K562 (cell line): ENCODE data around the gene MPRIP. TPM values are rescaled to one million over a fixed set of nuclear protein-coding genes. Genes with fewer than 3 reads are reported as not detected.
A peak's percentile ranks its signal among the peaks of the same experiment; 100 is the strongest.

ENCODE experiments used
- CAMTA2 ChIP-seq: fragments of 250-450 bp; sonication (Bioruptor Pico); conservative IDR thresholded peaks from 2 replicates; pipeline ENCODE4 v1.5.1; 2022
- CCNT2 ChIP-seq: IDR thresholded peaks from 2 replicates; pipeline ENCODE4 v1.6.1; 2011; ENCODE audit warnings: borderline replicate concordance, low read depth, mild to moderate bottlenecking, moderate library complexity, mixed read lengths, low read length; ENCODE audit not compliant: insufficient read length; ENCODE audit errors: extremely low read depth
- ETS2 ChIP-seq: IDR thresholded peaks from 2 replicates; pipeline ENCODE4 v1.6.1; 2016; ENCODE audit warnings: borderline replicate concordance, missing genetic modification characterization, mild to moderate bottlenecking, moderate library complexity, missing compliant biosample characterization; ENCODE audit not compliant: poor library complexity, severe bottlenecking
- EZH2 ChIP-seq: IDR thresholded peaks from 2 replicates; pipeline ENCODE4 v1.6.1; 2012; ENCODE audit warnings: low read depth, mild to moderate bottlenecking, inconsistent platforms, low read length, borderline replicate concordance
- GABPB2 ChIP-seq: fragments of 250-450 bp; sonication (Bioruptor Pico); conservative IDR thresholded peaks from 2 replicates; pipeline ENCODE4 v1.5.1; 2021; ENCODE audit warnings: mild to moderate bottlenecking
- HIVEP1 ChIP-seq: fragments of 250-450 bp; sonication (Bioruptor Pico); IDR thresholded peaks from 2 replicates; pipeline ENCODE4 v1.4.0; 2020; ENCODE audit warnings: mild to moderate bottlenecking
- MCM2 ChIP-seq: fragments of 450-650 bp; IDR thresholded peaks from 2 replicates; pipeline ENCODE4 v1.6.1; 2017; ENCODE audit warnings: low read depth, mild to moderate bottlenecking
- MEF2A ChIP-seq: IDR thresholded peaks from 2 replicates; pipeline ENCODE4 v1.6.1; 2011; ENCODE audit warnings: low read depth, mild to moderate bottlenecking, low read length, moderate library complexity; ENCODE audit not compliant: control insufficient read depth
- POLR2G ChIP-seq: fragments of 200-400 bp; formaldehyde crosslinking; IDR thresholded peaks from 2 replicates; pipeline ENCODE4 v1.6.1; 2017; ENCODE audit warnings: low read depth, mild to moderate bottlenecking, antibody characterized with exemption, low read length, moderate library complexity
- POLR3A ChIP-seq: IDR thresholded peaks from 2 replicates; pipeline ENCODE4 v1.6.1; 2011; ENCODE audit warnings: borderline replicate concordance, mild to moderate bottlenecking, moderate library complexity; ENCODE audit not compliant: insufficient read length, insufficient read depth; ENCODE audit errors: extremely low read depth
- TCF15 ChIP-seq: fragments of 250-450 bp; sonication (Bioruptor Pico); IDR thresholded peaks from 2 replicates; pipeline ENCODE4 v1.8.0; 2022; ENCODE audit warnings: moderate library complexity, mild to moderate bottlenecking, inconsistent platforms
- ZBTB1 ChIP-seq: sonication (generic); formaldehyde crosslinking; IDR thresholded peaks from 2 replicates; pipeline ENCODE4 v1.8.1; 2023; ENCODE audit warnings: missing genetic modification reagents, low read depth, mild to moderate bottlenecking, borderline replicate concordance
- ZBTB2 ChIP-seq: fragments of 450-650 bp; IDR thresholded peaks from 2 replicates; pipeline ENCODE4 v1.6.1; 2016; ENCODE audit warnings: antibody characterized with exemption
- ZNF316 ChIP-seq: fragments of 450-650 bp; IDR thresholded peaks from 2 replicates; pipeline ENCODE4 v1.6.1; 2016
- ZNF717 ChIP-seq: fragments of 250-450 bp; sonication (Bioruptor Pico); IDR thresholded peaks from 2 replicates; pipeline ENCODE4 v1.5.0; 2021
- ZNF778 ChIP-seq: fragments of 450-650 bp; formaldehyde crosslinking; IDR thresholded peaks from 2 replicates; pipeline ENCODE4 v1.4.0; 2020; ENCODE audit warnings: mild to moderate bottlenecking, moderate library complexity
- polyA plus RNA-seq, 8 experiments: library from polyadenylated mRNA; depleted of rRNA in 4 of 8; stranded (reverse) in 5 of 8; unstranded in 3 of 8; fragments of >200 nt; fragmentation: Nextera tagmentation in 2 of 8; fragmentation: Illumina TruSeq in 1 of 8; extraction: Ambion mirVana in 2 of 8; extraction: Trizol in 1 of 8; gene quantifications; 2 replicates each; pipeline versions ENCODE4 v1.2.1 to v1.2.3, GENCODE V29; 2011 to 2014; ENCODE audit warnings: inconsistent platforms in 1 of 8, missing spikeins in 1 of 8
- total RNA-seq, 7 experiments: library from RNA; depleted of rRNA in 6 of 7; stranded (reverse); fragments of >200 nt in 6 of 7; fragmentation: Illumina TruSeq in 2 of 7; extraction: Trizol in 2 of 7; gene quantifications; 2 replicates each; pipeline versions ENCODE4 v1.2.1 to v1.2.3, GENCODE V29; 2011 to 2021; ENCODE audit warnings: low replicate concordance in 1 of 7
- TF ChIP-seq, protein P1 (sequence below): fragments of 450-650 bp; IDR thresholded peaks from 2 replicates; pipeline ENCODE4 v1.6.1; 2018; ENCODE audit not compliant: partially characterized antibody
- TF ChIP-seq, protein P2 (sequence below): fragments of 250-450 bp; sonication (Bioruptor Pico); IDR thresholded peaks from 2 replicates; pipeline ENCODE4 v1.6.1; 2021; ENCODE audit warnings: mild to moderate bottlenecking
- TF ChIP-seq, protein P3 (sequence below): fragments of 450-650 bp; formaldehyde crosslinking; conservative IDR thresholded peaks from 2 replicates; pipeline ENCODE4 v1.4.0; 2022; ENCODE audit warnings: mild to moderate bottlenecking, missing genetic modification characterization
- TF ChIP-seq, protein P4 (sequence below): fragments of 250-450 bp; sonication (Bioruptor Pico); IDR thresholded peaks from 2 replicates; pipeline ENCODE4 v1.8.0; 2021; ENCODE audit warnings: moderate library complexity, mild to moderate bottlenecking, inconsistent platforms

The MPRIP gene
- total and polyA plus RNA-seq, 9 of the 15 experiments (the other 6 are each of a cell fraction or from before 2014, with no cell fraction given) = 10.0 to 72.6 (median 30.1) TPM

DNA sequence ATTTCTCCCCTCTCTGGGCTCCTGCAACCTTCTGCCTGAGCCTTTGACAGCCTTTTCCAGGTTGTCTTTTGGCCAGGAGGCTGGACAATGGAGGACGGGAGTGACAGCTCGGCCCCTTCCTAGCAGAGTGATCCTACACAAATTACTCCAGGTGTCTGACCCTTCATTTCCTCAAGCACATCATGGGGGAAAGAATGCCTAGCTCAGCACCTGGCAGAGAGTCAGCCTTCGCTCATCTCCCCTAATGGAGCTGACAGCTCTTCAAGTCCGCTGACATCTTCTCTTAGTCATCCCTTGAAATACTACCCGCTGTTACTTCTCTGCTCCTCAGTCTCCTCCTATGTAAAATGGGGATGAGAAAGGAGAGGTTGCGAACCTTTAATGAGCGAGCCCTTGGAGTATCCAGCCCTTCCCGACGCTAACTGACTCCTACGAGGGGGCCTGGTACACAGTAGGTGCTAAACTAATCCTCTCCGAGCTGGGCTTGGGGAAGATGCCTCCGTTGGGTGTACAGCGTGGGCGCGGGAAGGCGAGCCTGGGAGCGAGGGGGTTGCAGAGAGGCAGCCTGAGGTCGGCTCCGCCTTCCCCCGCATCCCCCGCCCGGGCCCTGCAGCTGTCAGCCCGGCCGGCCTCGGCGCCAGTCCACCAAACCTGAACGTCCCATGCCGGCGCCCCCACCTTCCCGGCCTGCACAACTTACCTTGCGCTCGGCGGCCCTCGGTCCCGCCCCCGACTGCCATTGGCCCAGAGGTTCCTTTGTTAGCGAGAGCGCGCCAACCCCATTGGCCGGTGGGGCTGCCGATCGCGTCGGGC lies 480 bp upstream of the MPRIP start (continued):
- TF ChIP-seq, protein P1, sequence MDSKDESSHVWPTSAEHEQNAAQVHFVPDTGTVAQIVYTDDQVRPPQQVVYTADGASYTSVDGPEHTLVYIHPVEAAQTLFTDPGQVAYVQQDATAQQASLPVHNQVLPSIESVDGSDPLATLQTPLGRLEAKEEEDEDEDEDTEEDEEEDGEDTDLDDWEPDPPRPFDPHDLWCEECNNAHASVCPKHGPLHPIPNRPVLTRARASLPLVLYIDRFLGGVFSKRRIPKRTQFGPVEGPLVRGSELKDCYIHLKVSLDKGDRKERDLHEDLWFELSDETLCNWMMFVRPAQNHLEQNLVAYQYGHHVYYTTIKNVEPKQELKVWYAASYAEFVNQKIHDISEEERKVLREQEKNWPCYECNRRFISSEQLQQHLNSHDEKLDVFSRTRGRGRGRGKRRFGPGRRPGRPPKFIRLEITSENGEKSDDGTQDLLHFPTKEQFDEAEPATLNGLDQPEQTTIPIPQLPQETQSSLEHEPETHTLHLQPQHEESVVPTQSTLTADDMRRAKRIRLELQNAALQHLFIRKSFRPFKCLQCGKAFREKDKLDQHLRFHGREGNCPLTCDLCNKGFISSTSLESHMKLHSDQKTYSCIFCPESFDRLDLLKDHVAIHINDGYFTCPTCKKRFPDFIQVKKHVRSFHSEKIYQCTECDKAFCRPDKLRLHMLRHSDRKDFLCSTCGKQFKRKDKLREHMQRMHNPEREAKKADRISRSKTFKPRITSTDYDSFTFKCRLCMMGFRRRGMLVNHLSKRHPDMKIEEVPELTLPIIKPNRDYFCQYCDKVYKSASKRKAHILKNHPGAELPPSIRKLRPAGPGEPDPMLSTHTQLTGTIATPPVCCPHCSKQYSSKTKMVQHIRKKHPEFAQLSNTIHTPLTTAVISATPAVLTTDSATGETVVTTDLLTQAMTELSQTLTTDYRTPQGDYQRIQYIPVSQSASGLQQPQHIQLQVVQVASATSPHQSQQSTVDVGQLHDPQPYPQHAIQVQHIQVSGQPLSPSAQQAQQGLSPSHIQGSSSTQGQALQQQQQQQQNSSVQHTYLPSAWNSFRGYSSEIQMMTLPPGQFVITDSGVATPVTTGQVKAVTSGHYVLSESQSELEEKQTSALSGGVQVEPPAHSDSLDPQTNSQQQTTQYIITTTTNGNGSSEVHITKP = peak; percentile 24
- TF ChIP-seq ZNF316 (peak; percentile 32), GABPB2 (CRISPR knock-in tag) (no peak), TCF15 (no peak), MEF2A (no peak), ZBTB1 (CRISPR knock-in tag) (no peak), CCNT2 (no peak), ZNF717 (no peak), ETS2 (tag) (no peak), CAMTA2 (CRISPR knock-in tag) (no peak), POLR2G (peak; percentile 54; the same call in 1 of the 2 replicates), MCM2 (no peak), HIVEP1 (no peak), ZNF778 (CRISPR knock-in tag) (no peak), EZH2 (no peak), ZBTB2 (no peak), POLR3A (no peak)
- TF ChIP-seq, protein P2, sequence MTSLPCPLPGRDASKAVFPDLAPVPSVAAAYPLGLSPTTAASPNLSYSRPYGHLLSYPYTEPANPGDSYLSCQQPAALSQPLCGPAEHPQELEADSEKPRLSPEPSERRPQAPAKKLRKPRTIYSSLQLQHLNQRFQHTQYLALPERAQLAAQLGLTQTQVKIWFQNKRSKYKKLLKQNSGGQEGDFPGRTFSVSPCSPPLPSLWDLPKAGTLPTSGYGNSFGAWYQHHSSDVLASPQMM (CRISPR knock-in tag) = no peak
- TF ChIP-seq, protein P3, sequence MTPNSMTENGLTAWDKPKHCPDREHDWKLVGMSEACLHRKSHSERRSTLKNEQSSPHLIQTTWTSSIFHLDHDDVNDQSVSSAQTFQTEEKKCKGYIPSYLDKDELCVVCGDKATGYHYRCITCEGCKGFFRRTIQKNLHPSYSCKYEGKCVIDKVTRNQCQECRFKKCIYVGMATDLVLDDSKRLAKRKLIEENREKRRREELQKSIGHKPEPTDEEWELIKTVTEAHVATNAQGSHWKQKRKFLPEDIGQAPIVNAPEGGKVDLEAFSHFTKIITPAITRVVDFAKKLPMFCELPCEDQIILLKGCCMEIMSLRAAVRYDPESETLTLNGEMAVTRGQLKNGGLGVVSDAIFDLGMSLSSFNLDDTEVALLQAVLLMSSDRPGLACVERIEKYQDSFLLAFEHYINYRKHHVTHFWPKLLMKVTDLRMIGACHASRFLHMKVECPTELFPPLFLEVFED (CRISPR knock-in tag) = no peak
- TF ChIP-seq, protein P4, sequence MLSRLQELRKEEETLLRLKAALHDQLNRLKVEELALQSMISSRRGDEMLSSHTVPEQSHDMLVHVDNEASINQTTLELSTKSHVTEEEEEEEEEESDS (CRISPR knock-in tag) = no peak
